Measurements from ENCODE around the gene LAYN. TPM values are rescaled to one million over a fixed set of nuclear protein-coding genes. Genes with fewer than 3 reads are reported as not detected.
A peak's percentile ranks its signal among the peaks of the same experiment; 100 is the strongest.

LAYN gene
- total RNA-seq, 2 experiments from 2014 or later = 1.3 to 1.4 TPM

DNA sequence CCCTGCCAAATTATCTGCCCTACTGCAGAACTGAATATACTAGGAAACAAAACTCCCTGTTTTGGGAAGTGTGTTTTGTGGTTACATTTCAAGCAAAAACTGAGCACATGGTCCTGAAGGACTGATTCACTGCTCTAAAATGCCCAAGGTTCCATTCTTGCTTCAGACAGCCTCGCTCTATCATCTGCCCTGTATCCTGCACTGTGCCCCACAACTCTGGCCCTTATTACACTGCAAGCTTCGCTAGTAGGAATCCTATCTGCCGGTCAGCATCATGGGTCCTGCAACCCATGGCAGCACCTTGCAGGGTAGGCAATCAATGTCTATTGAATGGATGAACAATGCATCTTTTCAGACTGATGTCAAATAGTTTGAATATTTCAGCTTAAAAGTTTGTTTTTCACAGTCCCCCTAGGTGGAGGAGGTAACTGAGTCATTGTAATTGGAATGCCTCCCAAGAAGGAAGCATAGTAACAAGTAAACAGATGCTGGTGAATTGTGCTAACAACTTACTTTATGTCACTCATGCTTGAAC, 21.3 kb downstream of the LAYN start:
- ChIA-PET POLR2A (no interaction called here), CTCF (no interaction called here)
- Histone ChIP-seq H3K36me3 (ENCODE audit: insufficient read depth, low read length) (no peaks in the 10 kb centered on the region), H3K9me3 (ENCODE audit: control insufficient read depth in 1 of 2, insufficient read depth in 1 of 2, low read length in 2 of 2) (no peaks in the 10 kb centered on the region), H3K27ac (ENCODE audit: low read depth in 1 of 2, low read length in 2 of 2) (no peak overlapping the region), H3K4me1 (ENCODE audit: insufficient read depth, low read length) (no peaks in the 10 kb centered on the region), H3K27me3 (ENCODE audit: control insufficient read depth in 1 of 2, insufficient read depth in 2 of 2, low read length in 2 of 2) (no peaks in the 10 kb centered on the region), H3K4me3 (ENCODE audit: low read length) (no peak overlapping the region)
- Mint-ChIP-seq H3K27ac (no peak overlapping the region), H3K36me3 (ENCODE audit: low read depth) (no peaks in the 10 kb centered on the region), H3K4me3 (no peak overlapping the region), H3K4me1 (ENCODE audit: low read depth) (no peaks in the 10 kb centered on the region), H3K9me3 (no peaks in the 10 kb centered on the region), H3K27me3 (no peaks in the 10 kb centered on the region)
- ATAC-seq (ENCODE audit: poor library complexity) (no peak), DNase-seq (no peak)
- intact Hi-C loops (cut with DNase I, micrococcal nuclease) = loop anchor here in 1 of 2 experiments (10.0 kb wide), 1 partner anchor 423 kb away; no protein-coding TSS in a partner anchor
- TF ChIP-seq, protein P1, sequence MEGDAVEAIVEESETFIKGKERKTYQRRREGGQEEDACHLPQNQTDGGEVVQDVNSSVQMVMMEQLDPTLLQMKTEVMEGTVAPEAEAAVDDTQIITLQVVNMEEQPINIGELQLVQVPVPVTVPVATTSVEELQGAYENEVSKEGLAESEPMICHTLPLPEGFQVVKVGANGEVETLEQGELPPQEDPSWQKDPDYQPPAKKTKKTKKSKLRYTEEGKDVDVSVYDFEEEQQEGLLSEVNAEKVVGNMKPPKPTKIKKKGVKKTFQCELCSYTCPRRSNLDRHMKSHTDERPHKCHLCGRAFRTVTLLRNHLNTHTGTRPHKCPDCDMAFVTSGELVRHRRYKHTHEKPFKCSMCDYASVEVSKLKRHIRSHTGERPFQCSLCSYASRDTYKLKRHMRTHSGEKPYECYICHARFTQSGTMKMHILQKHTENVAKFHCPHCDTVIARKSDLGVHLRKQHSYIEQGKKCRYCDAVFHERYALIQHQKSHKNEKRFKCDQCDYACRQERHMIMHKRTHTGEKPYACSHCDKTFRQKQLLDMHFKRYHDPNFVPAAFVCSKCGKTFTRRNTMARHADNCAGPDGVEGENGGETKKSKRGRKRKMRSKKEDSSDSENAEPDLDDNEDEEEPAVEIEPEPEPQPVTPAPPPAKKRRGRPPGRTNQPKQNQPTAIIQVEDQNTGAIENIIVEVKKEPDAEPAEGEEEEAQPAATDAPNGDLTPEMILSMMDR (IDR thresholded peaks at IDR 0.05) = no peak

- no peaks in the 10 kb centered on the region for H3K4me1 Mint-ChIP-seq (ENCODE audit: low read depth)
- intact Hi-C loops (cut with DNase I, micrococcal nuclease) = loop anchor here in 1 of 2 experiments (10.0 kb wide), 1 partner anchor 422 kb away; no protein-coding TSS in a partner anchor
- H3K4me3 Mint-ChIP-seq = no peak overlapping the region
- ATAC-seq (ENCODE audit: poor library complexity) (no peak), DNase-seq (no peak)
- TF ChIP-seq, protein P1 (IDR thresholded peaks at IDR 0.05) = no peak
- H3K27me3 Mint-ChIP-seq = no peaks in the 10 kb centered on the region
- Histone ChIP-seq H3K36me3 (ENCODE audit: insufficient read depth, low read length) (no peaks in the 10 kb centered on the region), H3K4me3 (ENCODE audit: low read length) (no peak overlapping the region), H3K4me1 (ENCODE audit: insufficient read depth, low read length) (no peaks in the 10 kb centered on the region), H3K27ac (ENCODE audit: low read depth in 1 of 2, low read length in 2 of 2) (no peak overlapping the region), H3K27me3 (ENCODE audit: control insufficient read depth in 1 of 2, insufficient read depth in 2 of 2, low read length in 2 of 2) (no peaks in the 10 kb centered on the region), H3K9me3 (ENCODE audit: control insufficient read depth in 1 of 2, insufficient read depth in 1 of 2, low read length in 2 of 2) (no peaks in the 10 kb centered on the region)
- no peaks in the 10 kb centered on the region for H3K9me3 Mint-ChIP-seq
- POLR2A ChIA-PET = no interaction called here
- H3K36me3 Mint-ChIP-seq (ENCODE audit: low read depth) = no peaks in the 10 kb centered on the region
- H3K27ac Mint-ChIP-seq = no peak overlapping the region
- CTCF ChIA-PET = no interaction called here
Observed at GRCh38 chr11:111562692-111563389, 22.3 kb downstream of the LAYN start.

DNA sequence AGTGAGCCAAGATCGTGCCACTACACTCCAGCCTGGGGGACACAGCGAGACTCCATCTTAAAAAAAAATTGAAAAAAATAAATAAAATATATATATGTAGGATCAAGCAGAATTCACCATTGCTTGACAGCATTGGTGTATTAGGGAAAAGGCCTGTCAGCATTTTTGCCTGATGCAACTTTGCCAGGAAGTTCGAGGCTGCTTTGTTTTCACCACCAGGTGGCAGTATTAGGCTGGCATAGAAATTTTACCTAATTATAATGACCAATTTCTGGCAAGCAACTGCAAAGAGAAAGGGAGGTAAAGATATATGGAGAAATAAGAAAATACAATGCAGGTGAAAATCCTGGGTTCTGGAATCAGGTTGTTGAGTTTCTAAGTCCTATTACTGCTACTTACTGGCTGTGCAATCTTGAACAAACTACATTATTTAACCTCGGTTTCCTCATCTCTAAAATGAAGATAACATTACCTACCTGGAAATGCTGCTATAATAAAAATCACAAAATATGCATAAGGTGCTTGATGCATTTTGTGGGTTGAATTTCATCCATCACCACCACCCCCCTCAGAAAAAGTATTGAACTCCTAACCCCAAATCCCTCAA, 24.7 kb downstream of the LAYN start:
- DNase-seq = peak; percentile 30 to 78 (median 48)
- no peaks in the 10 kb centered on the region for H3K27me3 Mint-ChIP-seq
- no peak for ATAC-seq (ENCODE audit: poor library complexity)

More for the DNA sequence above, 24.7 kb downstream of the LAYN start:
- no peaks in the 10 kb centered on the region for H3K4me1 Mint-ChIP-seq (ENCODE audit: low read depth)
- Histone ChIP-seq H3K4me1 (ENCODE audit: insufficient read depth, low read length) (no peaks in the 10 kb centered on the region), H3K27ac (ENCODE audit: low read depth in 1 of 2, low read length in 2 of 2) (no peak overlapping the region), H3K36me3 (ENCODE audit: insufficient read depth, low read length) (no peaks in the 10 kb centered on the region), H3K9me3 (ENCODE audit: control insufficient read depth in 1 of 2, insufficient read depth in 1 of 2, low read length in 2 of 2) (no peaks in the 10 kb centered on the region), H3K27me3 (ENCODE audit: control insufficient read depth in 1 of 2, insufficient read depth in 2 of 2, low read length in 2 of 2) (peaks cover 0 to 2% of the 10 kb centered on the region in 2 experiments), H3K4me3 (ENCODE audit: low read length) (no peak overlapping the region)
- no peaks in the 10 kb centered on the region for H3K9me3 Mint-ChIP-seq
- H3K4me3 Mint-ChIP-seq = no peak overlapping the region
- intact Hi-C loops (cut with DNase I, micrococcal nuclease) = loop anchor here (1.0 to 10.0 kb wide), 3 partner anchors 212 to 420 kb away; no protein-coding TSS in a partner anchor
- H3K36me3 Mint-ChIP-seq (ENCODE audit: low read depth) = no peaks in the 10 kb centered on the region
- H3K27ac Mint-ChIP-seq = no peak overlapping the region
- POLR2A ChIA-PET = no interaction called here
- TF ChIP-seq, protein P1 (IDR thresholded peaks at IDR 0.05) = peak; percentile 96
- CTCF ChIA-PET = no interaction called here
